Activated naive CD4-positive, alpha-beta T cell treated with anti-CD3 and anti-CD28 coated beads, Interleukin-2, amount 50 U/mL, for 16 hours (primary cell): Measurements from ENCODE around the gene UBR3.
"Not testable (repeated sequence)": the region's sequence is repeated elsewhere in the genome, so short reads cannot be mapped to it uniquely, and the experiment has no call there.

Source experiments
- DNase-seq: peaks from one replicate; pipeline ENCODE4 v3.0.0-alpha.2; 2020

UBR3 gene

GRCh38 chr2:169824373-169825333 lies 2.6 kb upstream of the UBR3 start, which contains the start of gene METTL5:
METTL5 (minus strand) TSS chr2:169824905; CDS start chr2:169824597, 308 bp downstream.
- peak; percentile 80 for DNase-seq

- peak; percentile 59 for DNase-seq
These were observed 1.0 kb downstream of the UBR3 start for GRCh38 chr2:169828141-169828811.

DNA sequence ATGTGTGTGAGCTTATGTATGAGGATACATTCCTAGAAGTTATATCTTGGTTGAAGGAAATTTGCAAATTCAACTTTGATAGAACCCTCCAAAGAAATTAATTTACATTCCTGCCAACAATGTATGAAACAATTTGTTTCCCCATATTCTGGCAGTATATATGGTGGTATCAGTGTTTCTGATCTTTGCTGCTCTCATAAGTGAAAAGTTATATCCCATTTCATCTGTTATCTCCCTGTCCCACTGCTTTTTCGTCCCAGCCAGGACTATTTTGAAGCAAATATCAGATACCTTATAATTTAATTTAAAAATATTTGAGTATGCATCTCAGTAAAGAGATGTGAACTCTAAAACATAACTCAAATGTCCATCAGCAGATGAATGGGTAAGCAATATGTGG lies 7.1 kb downstream of the UBR3 start:
- DNase-seq: no peak

- DNase-seq: no peak
These were observed 11.7 kb downstream of the UBR3 start for GRCh38 chr2:169838743-169839489.

- no peak for DNase-seq
These were observed 12.9 kb downstream of the UBR3 start for GRCh38 chr2:169839954-169840746.

- DNase-seq: no peak
These were observed 13.5 kb downstream of the UBR3 start for GRCh38 chr2:169840747-169841142.

DNA sequence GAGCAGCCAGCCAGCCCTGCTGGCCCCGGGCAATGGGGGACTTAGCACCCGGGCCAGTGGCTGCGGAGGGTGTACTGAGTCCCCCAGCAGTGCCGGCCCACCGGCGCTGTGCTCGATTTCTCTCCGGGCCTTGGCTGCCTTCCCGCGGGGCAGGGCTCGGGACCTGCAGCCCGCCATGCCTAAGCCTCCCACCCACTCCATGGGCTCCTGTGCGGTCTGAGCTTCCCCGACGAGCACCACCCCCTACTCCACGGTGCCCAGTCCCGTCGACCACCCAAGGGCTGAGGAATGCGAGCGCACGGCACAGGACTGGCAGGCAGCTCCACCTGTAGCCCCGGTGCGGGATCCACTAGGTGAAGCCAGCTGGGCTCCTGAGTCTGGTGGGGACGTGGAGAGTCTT lies 14.4 kb downstream of the UBR3 start:
- DNase-seq: not testable (repeated sequence)

DNA sequence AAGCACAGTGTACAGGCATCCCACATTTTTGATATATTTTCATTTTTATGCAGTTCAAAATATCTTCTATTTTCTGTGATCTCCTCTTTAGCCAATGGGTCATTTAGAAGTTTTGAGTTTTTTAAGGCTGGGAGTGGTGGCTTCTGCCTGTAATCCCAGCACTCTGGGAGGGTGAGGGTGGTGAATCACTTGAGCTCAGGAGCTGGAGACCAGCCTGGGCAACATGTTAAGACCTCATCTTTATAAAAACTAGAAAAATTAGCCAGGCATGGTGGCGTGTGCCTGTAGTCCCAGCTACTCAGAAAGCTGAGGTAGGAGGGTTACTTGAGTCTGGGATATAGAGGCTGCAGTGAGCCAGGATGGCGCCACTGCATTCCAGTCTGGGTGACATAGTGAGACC lies 17.8 kb downstream of the UBR3 start:
- no peak for DNase-seq

GRCh38 chr2:169848959-169849693 lies 21.9 kb downstream of the UBR3 start:
- DNase-seq: not testable (repeated sequence)

DNA sequence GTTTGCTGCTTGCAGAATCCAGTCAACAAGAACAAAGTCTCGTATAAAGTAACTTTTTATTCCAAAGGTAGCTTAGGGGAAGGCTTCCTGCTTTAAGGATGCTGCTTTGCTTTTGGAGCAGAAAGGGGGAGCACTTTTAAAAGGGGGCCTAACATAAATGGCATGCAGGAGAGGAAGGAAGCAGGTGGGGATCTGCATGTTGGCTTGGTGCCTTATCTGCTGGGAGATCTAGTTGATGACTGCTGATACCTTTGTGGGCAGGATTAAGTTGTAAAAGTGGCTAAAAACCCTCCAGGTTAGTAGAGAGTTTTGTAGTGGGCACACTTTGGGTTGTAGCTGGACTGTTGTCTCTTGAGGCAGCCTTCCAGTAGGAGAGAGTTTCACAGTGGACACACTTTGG lies 22.5 kb downstream of the UBR3 start:
- DNase-seq: no peak

GRCh38 chr2:169853041-169853668 lies 25.9 kb downstream of the UBR3 start:
- DNase-seq: no peak

DNA sequence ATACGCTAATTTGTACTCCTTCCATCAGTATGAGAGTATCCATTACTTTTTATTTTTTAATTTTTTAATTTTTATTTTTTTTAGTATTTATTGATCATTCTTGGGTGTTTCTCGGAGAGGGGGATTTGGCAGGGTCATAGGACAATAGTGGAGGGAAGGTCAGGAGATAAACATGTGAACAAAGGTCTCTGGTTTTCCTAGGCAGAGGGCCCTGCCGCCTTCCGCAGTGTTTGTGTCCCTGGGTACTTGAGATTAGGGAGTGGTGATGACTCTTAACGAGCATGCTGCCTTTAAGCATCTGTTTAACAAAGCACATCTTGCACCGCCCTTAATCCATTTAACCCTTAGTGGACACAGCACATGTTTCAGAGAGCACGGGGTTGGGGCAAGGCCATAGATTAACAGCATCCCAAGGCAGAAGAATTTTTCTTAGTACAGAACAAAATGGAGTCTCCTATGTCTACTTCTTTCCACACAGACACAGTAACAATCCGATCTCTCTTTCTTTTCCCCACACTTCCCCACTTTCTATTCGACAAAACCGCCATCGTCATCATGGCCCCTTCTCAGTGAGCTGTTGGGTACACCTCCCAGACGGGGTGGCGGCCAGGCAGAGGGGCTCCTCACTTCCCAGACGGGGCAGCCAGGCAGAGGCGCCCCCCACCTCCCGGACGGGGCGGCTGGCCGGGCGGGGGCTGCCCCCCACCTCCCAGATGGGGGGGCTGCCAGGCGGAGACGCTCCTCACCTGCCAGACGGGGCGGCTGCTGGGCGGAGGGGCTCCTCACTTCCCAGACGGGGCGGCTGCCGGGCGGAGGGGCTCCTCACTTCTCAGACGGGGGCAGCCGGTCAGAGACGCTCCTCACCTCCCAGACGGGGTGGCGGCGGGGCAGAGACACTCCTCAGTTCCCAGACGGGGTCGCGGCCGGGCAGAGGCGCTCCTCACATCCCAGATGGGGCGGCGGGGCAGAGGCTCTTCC lies 28.3 kb downstream of the UBR3 start:
- DNase-seq: not testable (repeated sequence)

- no peak for DNase-seq
These were observed 32.2 kb downstream of the UBR3 start for GRCh38 chr2:169859423-169859822.

- no peak for DNase-seq
These were observed 32.9 kb downstream of the UBR3 start for GRCh38 chr2:169860149-169860548.

GRCh38 chr2:169862816-169863215 lies 35.6 kb downstream of the UBR3 start:
- no peak for DNase-seq

- no peak for DNase-seq
These were observed 38.2 kb downstream of the UBR3 start for GRCh38 chr2:169865492-169865891.

- DNase-seq: not testable (repeated sequence)
These were observed 39.0 kb downstream of the UBR3 start for GRCh38 chr2:169866230-169866629.

DNA sequence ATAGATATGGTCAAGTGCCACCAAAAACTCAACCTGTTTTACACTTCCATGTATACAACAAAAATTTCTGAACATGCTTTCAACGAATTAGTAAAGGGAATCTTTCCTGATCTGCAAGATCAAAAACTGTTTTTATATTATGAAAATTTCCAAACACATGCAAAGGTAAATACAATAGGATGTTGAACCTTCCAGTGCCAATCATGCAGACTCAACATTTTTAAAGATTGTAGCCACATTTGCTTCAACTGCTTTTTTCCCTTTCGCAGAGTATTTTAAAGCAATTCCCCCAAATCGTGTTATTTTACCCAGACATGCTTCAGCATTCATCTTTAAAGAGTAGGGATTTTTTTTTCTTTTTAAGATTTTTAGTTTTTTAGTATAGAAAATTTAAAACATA lies 40.3 kb downstream of the UBR3 start:
- no peak for DNase-seq

GRCh38 chr2:169868951-169869350 lies 41.7 kb downstream of the UBR3 start:
- no peak for DNase-seq

GRCh38 chr2:169871369-169871768 lies 44.1 kb downstream of the UBR3 start:
- DNase-seq: not testable (repeated sequence)
